Measurements from ENCODE around the gene ACSM3. TPM values are rescaled to one million over a fixed set of nuclear protein-coding genes. Genes with fewer than 3 reads are reported as not detected.

ACSM3 gene
- total and polyA plus RNA-seq, 9 of the 15 experiments (the other 6 are each of a cell fraction or from before 2014, with no cell fraction given), result 112 to 420 (median 182) TPM

GRCh38 chr16:20803561-20804214 is 39.9 kb downstream of the ACSM3 start (continued):
- TF ChIP-seq ARID3A (IDR thresholded peaks at IDR 0.05; ENCODE audit: borderline replicate concordance, low read depth, low read length) (no peak), TEAD4 (IDR thresholded peaks at IDR 0.05; ENCODE audit: low read length) (0 out of 2 replicates have a peak, but pooled peaks have one; percentile 14), TEAD4 (CRISPR knock-in tag; IDR thresholded peaks at IDR 0.05; ENCODE audit: borderline replicate concordance) (no peak), NELFE (IDR thresholded peaks at IDR 0.05; ENCODE audit: insufficient read depth, insufficient read length) (no peak), RAD51 (IDR thresholded peaks at IDR 0.05; ENCODE audit: borderline replicate concordance, low read depth) (no peak), TCF3 (CRISPR knock-in tag; IDR thresholded peaks at IDR 0.05) (peak; percentile 13; the same call in 1 of the 2 replicates), STAG1 (CRISPR knock-in tag; IDR thresholded peaks at IDR 0.05; ENCODE audit: borderline replicate concordance) (no peak), CBFA2T3 (IDR thresholded peaks at IDR 0.05) (peak; percentile 56), CREB3 (tag; conservative IDR thresholded peaks at IDR 0.05; ENCODE audit: low read depth) (0 out of 2 replicates have a peak, but pooled peaks have one; percentile 15), SMARCA4 (IDR thresholded peaks at IDR 0.05) (peak; percentile 19; the same call in 1 of the 2 replicates), MTA3 (IDR thresholded peaks at IDR 0.05; ENCODE audit: borderline replicate concordance) (no peak), HMBOX1 (IDR thresholded peaks at IDR 0.05) (0 out of 2 replicates have a peak, but pooled peaks have one; percentile 52)

Data from K562 (cell line).